ENCODE measurements around the gene ARHGAP31.

DNA sequence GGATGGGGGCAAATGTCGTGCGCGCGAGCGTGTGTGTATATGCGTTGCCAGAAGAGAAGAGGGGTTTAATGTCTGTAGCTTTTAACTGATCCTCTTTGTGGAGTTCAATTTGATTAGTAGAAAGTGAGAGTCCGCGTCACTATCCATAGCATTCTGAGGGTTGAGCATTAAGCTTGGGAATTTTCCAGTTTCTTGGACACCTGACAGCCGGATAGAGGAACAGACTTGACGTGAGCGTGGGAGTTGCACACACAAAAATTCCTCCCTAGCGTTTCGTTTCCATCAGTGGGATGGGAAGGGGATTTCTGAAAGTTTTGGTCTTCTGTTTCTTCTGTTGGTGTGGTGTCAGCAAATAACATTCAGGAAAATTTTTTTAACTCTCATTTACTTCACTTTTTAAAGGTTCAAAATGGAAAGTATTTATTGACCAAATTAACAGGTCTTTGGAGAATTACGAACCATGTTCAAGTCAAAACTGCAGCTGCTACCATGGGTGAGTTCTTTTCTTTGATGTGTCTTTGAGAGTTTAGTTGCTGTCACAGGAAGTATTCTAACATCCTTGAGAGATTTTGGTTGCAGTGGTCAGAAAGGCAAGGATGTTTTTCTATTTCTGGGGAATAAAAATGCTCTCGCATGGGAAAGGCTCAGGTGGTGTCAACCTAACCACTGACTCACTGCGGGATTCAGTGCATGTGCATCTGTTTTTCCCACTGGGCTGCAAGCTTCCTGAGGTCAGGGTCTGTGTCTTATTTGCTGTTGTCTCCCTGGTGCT, 175.4 kb downstream of the ARHGAP31 start:
- TF ChIP-seq, protein P1, sequence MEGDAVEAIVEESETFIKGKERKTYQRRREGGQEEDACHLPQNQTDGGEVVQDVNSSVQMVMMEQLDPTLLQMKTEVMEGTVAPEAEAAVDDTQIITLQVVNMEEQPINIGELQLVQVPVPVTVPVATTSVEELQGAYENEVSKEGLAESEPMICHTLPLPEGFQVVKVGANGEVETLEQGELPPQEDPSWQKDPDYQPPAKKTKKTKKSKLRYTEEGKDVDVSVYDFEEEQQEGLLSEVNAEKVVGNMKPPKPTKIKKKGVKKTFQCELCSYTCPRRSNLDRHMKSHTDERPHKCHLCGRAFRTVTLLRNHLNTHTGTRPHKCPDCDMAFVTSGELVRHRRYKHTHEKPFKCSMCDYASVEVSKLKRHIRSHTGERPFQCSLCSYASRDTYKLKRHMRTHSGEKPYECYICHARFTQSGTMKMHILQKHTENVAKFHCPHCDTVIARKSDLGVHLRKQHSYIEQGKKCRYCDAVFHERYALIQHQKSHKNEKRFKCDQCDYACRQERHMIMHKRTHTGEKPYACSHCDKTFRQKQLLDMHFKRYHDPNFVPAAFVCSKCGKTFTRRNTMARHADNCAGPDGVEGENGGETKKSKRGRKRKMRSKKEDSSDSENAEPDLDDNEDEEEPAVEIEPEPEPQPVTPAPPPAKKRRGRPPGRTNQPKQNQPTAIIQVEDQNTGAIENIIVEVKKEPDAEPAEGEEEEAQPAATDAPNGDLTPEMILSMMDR (conservative IDR thresholded peaks at IDR 0.05 in 1 of 2, IDR thresholded peaks at IDR 0.05 in 1 of 2; ENCODE audit: extremely low read depth in 1 of 2, insufficient read depth in 1 of 2, low read depth in 1 of 2, low read length in 2 of 2): no peak
- TF ChIP-seq EZH2 (IDR thresholded peaks at IDR 0.05; ENCODE audit: borderline replicate concordance, low read length): no peak

Data from mammary epithelial cell (primary cell).